H1 (cell line): ENCODE data around the gene UBR3. TPM values are rescaled to one million over a fixed set of nuclear protein-coding genes. Genes with fewer than 3 reads are reported as not detected.

Experiments used
- CBX5 ChIP-seq: fragments of 300-800, 300-1000 bp; sonication (generic); IDR thresholded peaks from 2 replicates; pipeline ENCODE4 v1.7.1; 2016; ENCODE audit warnings: antibody characterized with exemption, low read length, low read depth
- POLR2A ChIP-seq, 2 experiments: IDR thresholded peaks; 1 replicate in 1 of 2; 2 replicates in 1 of 2; pipeline ENCODE4 v1.6.1; 2011; ENCODE audit warnings: low read depth in 2 of 2, low read length in 2 of 2, mild to moderate bottlenecking in 2 of 2; ENCODE audit errors: control extremely low read depth in 1 of 2
- RAD21 ChIP-seq, 2 experiments: IDR thresholded peaks in 1 of 2; conservative IDR thresholded peaks in 1 of 2; 2 replicates each; pipeline ENCODE4 v1.6.1; 2011; ENCODE audit warnings: low read depth in 2 of 2, low read length in 2 of 2, improper control_type of control experiment in 1 of 2, inconsistent platforms in 1 of 2, mild to moderate bottlenecking in 1 of 2, moderate library complexity in 1 of 2
- TBP ChIP-seq: IDR thresholded peaks from 2 replicates; pipeline ENCODE4 v1.6.1; 2011; ENCODE audit warnings: low read depth, low read length, improper control_type of control experiment
- polyA plus RNA-seq, 7 experiments: library from polyadenylated mRNA; depleted of rRNA in 3 of 7; stranded (reverse) in 5 of 7; unstranded in 2 of 7; fragments of >200 nt in 5 of 7; fragments of 200-250 nt in 2 of 7; gene quantifications; 1 replicate in 5 of 7; 2 replicates in 1 of 7; 4 replicates in 1 of 7; pipeline versions ENCODE4 v1.2.1 to v1.2.3, GENCODE V29; 2011 to 2013; ENCODE audit warnings: missing spikeins in 2 of 7, mixed read lengths in 2 of 7
- total RNA-seq: library from RNA; stranded (reverse); fragmentation: NEBNext Ultra II Directional; extraction: Animal tissue kit (Norgen Biotek cat#: 25700); gene quantifications from 2 replicates; pipeline ENCODE4 v1.2.1, GENCODE V29; 2021

UBR3 gene
- total and polyA plus RNA-seq, 2 of the 8 experiments (the other 6 are each of a cell fraction or from before 2014, with no cell fraction given): 3.7 to 17.7 TPM

DNA sequence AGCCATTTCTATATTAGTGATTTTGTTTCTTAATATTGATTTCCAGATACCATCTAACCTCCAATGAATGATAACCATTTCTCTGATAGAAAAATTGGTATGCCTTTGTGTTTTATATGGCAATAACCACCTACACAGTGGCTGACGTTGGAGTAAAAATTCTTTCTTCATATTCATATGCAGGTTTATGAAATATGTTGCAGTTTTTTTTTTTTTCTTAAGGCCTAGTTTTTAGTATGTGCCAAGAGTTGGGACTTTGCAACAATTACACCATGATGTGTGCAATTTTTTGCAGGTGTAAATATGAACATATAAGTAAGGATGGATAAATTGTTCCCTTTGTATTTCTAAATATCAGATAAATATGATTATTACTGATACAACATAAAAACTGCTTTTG is 187.5 kb downstream of the UBR3 start (continued):
- TF ChIP-seq TBP (no peak), CBX5 (no peak), POLR2A (IDR thresholded peaks at IDR 0.05; ENCODE audit: control extremely low read depth in 1 of 2, low read depth in 2 of 2, low read length in 2 of 2) (no peak), RAD21 (IDR thresholded peaks at IDR 0.05 in 1 of 2, conservative IDR thresholded peaks at IDR 0.05 in 1 of 2; ENCODE audit: low read depth in 2 of 2, low read length in 2 of 2) (no peak)
